Stimulated activated CD8-positive, alpha-beta memory T cell treated with anti-CD3 and anti-CD28 coated beads, Interleukin-7, amount 100 ng/mL, for 48 hours (primary cell): Measurements from ENCODE around the gene HNF1B.
A peak's percentile ranks its signal among the peaks of the same experiment; 100 is the strongest.
"Not testable (repeated sequence)": the region's sequence is repeated elsewhere in the genome, so short reads cannot be mapped to it uniquely, and the experiment has no call there.

Source experiments
- DNase-seq, 2 donors: peaks; one replicate each; pipeline ENCODE4 v3.0.0-alpha.2; 2020; ENCODE audit warnings: low read depth in 1 of 2; ENCODE audit errors: extremely low read depth in 1 of 2

HNF1B gene

DNA sequence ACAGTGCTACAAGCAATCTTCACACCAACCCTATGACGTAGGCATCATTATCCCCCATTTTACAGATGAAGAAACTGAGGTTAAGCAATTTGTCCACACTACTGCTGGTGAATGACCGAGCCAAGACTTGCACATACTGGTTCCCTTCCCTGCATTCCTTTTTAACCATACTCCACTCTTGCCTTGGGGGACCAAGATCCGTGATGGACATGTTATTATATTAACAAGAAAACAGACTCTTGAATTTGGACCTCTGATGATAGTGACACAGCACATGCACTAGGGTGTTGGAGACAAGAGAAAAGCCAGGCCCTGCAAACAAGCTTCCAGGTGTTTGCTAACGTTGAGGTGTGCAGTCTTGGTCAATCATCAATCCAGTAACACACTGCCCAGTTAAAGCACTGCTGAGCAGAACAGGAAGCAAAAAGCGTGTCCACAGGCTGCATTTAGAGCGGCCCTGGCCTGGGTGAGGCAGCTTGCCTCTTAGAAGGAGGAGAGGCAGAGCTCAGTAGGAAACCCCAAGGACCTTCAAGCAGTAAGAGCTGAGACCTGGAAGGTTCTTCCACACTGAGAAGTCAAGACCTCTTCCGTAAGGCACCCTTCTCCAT lies 36.7 kb downstream of the HNF1B start:
- DNase-seq: no peak

DNA sequence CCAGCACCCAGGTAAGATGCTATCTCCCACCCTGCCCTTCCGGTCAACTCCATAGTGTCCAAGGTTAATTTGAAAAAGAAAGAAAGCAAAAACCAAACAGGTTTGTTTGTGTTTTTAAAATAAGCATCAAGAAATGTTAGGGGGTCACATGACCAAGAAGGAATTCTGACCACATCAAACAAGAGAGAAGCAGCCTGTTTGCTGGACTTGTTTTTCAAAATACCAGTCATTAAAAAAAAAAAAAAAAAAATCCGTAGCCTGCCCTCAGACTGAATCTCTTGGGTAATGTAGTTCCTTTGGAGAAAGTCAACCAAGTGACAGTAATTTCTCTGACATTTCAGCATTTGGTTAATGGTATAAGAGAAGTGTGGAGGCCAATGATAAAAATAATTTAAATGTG lies 38.4 kb downstream of the HNF1B start:
- DNase-seq: no peak

DNA sequence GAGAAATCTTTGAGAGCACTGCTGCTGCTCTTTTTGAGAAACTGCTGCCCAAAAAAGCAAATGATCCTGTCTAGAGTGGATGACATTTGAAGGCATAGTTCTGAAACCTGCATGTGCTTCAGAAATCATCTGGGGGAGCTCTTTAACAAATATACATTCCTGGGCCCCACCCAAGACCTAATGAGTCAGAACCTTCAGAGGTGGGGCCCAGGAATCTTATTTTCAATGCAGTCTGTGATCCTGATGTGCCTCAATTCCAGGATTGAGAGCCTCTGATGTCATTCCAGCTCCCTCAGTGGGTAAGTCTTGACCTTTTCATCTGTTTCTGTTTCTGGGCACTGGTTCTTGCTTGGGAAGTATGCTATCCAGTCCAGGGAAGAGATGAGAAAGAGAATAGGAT lies 42.3 kb downstream of the HNF1B start:
- no peak for DNase-seq

DNA sequence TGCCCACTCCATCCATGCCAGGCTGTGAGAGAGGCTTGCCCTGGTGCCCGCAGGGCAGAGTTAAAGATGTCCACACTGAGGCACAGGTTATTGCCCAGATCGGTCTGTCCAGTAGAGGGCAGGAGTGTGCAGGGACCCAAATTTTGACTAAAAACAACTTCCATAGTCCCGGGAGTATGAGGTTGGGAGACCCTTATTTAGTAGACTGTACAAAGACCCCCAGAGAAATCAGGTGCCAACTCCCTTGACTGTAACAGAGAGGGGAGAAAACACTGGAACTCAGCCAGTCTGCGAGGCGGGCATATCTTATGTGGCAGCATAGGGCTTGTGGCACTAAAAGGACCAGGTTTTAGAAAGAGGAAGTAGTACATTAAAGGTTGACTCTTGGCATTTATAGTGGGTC lies 43.4 kb downstream of the HNF1B start:
- DNase-seq: peak in 1 of 2 donors; percentile 3

DNA sequence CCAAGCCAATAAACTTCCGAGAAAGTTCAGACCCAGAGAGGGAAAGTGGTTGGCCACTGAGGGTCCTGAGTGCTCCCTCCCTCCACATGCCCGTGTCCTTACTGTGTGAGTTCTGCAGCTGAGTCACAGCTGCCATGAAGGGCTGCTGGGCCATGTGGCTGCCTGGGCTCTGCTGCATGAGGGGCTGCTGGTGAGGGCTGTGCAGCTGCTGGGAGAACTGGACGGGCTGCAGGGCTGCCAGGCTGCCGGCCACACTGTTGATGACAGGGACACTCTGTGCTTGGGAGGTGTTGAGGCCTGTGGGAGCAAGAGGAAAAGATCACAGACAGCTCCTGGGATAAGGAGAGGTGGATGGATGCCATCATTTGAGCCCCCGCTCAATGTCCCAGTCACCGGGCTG lies 44.0 kb downstream of the HNF1B start:
- DNase-seq: no peak

DNA sequence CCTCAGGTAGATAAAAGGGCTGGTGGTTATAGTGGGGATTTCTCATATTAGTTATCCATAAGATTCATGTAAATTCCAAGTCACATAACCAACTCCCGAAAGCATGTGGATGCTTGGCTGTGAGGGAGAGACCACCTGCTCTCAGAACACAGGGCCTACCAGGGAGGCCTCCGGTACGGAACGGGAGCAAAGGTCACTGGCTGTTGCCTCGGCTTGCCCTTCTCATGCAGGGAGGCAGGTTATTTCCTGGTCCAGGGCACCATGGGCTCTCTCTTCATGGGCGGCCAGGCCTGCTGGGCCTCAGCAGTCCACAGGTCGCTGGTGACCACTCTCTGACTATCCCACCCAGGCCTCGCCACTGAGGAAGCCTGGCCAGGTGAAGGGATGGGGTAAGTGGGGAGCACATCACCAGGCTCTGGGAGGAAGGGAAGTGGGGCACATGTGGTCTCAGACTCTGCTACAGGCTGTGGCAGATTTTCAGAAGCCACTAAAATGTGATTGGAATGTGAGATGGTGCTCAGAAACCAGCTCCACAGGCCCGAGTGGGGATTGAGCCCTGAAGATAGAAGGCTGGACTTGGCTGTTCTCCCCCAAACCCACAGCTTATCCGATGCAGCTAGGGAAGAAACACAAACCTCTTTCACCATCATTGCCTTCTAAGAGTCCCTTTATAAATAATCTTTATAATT lies 45.4 kb downstream of the HNF1B start:
- DNase-seq: no peak

DNA sequence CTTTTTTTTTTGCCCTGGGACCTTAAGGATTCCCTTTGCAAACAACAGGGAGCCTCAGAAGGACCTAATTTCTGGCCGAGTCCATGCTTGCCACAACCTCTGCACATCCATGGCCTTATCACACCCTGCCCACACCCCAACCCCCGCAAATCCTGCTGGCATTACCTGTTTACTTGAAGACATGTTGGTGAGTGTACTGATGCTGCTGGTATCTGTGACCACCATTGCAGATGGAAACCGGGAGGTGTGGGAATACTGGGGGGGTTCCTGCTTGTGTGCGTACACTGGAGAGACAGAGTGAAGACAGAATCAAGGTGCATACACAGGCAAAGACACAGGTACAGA lies 46.0 kb downstream of the HNF1B start:
- DNase-seq: no peak

DNA sequence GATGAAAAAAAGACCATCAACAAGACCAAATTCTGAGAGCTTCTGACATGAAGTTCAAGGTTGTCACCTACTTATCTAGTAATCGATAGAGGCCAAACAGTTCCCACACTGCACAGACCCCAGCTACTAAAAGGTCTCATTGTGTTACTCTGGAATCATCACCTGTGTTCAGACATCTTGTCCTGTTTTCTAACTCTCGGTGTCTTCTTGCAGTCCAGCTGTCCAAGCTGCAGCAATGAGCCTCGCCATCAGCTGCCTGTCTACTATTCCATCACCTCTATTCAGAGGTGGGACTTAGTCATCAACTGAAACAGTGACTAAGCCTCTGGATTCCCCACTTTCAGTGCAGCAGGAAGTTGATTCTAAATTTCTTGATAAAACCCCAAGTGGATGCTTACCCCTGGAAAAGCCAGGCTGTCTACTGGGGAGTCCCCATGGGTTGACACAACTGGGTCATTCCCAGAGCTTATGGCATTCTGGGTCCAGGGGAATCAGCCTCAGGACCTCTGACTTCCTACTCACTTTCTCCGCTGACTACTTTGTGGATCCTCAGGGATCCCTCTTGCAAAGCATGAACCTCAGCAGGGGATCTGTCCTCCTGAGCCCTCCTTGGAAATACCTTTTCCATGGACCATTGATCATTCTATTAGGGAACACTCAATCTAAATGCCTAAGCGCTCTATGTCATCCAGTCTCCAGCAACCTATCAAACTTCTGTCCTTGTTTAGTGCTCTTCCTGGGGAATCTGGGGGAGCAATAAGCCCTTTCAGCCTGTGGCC lies 46.5 kb downstream of the HNF1B start:
- peak in 1 of 2 donors; percentile 3 for DNase-seq

DNA sequence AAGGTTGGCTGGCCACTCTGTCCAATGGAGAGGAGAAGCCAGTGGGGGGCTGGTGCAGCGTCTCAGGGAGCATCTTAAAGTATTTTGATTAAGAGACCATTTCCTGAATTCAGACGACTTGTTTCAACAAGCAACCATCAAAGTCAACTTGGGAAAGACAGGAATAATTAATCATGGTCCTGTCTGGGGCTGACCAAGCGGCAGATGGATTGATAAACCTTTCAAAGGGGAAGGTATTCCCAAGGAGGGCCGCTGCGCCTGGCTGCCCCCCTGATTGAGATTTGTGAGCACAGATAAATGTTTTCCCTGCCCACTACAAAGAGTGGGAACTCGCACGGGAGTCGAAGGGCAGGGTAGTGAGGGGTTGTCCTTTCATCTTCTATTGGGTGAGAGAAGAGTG lies 47.5 kb downstream of the HNF1B start:
- DNase-seq: no peak

DNA sequence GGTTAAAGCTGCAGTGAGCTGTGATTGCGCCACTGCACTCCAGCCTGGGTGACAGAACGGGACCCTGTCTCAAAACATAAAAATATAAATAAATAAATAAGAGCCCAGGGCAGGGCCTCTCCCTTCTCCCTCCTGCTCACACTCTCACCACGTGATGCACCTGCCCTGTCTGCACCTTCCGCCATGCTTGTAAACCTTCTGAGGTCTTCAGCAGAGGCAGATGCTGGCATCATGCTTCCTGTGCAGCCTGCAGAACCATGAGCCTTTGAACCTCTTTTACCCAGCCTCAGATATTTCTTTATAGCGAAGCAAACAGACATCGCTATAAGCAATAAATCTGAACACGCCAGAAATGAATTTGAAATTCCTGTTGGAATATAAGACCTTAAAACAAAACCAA lies 48.5 kb downstream of the HNF1B start:
- no peak for DNase-seq

DNA sequence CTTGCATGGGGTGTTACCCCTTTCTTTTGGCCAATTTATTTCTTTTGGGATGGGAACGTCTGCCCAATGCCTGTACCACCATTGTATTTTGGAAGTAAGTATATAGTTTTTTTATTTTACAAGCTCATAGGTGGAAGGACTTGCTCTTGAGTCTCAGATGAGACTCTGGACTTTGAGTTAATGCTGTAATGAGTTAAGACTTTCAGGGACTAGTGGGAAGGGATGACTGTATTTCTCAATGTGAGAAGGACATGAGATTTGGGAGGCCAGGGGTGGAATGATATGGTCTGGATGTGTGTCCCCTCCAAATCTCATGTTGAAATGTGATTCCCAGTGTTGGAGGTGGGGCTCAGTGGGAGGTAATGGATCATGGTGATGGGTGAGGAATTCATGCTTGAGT lies 49.1 kb downstream of the HNF1B start:
- DNase-seq: no peak

DNA sequence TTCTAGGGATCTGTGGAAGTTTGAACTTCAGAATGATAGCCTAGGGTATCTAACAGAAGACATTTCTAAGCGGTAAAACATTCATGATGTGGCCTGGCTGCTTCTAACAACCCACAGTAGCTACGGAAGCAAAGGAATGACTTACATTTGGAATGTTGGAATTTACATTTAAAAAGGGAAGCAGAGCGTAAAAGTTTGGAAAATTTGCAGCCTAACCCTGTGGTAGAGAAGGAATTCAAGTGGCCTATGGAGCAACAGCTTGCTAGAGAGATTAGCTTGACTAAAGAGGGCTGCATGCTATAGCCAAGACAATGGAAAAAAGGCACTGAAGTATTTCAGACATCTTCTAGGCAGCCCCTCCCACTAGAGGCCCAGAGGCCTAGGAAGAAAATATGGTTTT lies 50.1 kb downstream of the HNF1B start:
- no peak for DNase-seq

DNA sequence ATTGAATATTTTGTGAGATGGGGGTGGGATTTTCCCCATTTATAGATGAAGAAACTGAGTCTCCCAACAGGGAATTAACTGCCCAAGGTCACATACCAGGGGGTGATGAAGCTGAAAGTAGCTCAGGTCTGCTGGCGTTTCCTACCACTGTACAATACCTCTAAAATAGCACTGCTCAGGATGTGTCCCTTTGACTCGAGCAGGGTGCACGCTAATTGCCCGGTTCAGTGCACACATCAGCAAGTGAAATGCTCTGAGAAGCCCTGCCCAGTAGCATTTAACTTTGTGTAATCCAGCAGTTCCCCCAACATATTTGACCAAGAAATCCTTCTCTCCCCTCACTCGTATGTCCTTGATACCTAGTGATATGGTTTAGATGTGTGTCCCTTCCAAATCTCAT lies 51.5 kb downstream of the HNF1B start:
- DNase-seq: no peak

DNA sequence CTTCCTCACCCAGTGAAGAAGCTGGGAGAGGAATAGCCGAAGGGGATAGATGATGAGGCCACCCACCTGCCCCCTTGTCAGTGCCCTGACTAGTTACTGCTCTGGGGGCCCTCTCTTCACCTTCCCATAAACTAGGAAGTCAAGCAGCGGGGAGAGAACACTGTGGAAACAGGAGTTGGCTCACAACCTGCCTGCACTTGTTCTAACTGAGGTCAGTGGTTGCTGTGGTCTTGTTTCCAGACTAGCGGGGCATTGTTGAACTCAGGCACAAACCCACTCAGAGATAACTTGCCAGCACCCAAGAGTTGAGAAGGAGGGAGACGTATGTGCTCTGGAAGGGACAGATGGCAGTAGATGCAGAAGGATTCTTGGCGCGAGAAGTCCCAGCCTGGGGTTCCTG lies 53.1 kb downstream of the HNF1B start:
- DNase-seq: no peak

DNA sequence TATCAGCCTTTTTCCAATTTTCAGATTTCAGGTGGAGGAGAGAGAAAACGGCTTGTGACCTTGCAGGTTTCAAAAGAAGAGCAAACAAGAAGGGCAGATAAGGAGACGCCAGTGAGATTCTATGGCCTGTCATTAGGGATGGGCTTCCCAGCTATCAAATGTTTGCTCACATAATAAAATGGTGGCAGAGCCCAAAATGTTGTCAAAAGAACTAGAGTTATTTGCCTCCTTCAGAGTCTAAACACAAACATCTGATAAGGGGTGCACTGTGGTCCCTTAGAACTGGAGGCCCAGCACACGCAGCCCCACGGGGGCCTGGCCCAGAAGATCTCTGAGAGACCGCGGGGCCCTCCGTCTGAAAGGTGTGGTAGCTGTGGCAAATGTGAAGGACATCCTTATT lies 55.5 kb downstream of the HNF1B start:
- DNase-seq: no peak

DNA sequence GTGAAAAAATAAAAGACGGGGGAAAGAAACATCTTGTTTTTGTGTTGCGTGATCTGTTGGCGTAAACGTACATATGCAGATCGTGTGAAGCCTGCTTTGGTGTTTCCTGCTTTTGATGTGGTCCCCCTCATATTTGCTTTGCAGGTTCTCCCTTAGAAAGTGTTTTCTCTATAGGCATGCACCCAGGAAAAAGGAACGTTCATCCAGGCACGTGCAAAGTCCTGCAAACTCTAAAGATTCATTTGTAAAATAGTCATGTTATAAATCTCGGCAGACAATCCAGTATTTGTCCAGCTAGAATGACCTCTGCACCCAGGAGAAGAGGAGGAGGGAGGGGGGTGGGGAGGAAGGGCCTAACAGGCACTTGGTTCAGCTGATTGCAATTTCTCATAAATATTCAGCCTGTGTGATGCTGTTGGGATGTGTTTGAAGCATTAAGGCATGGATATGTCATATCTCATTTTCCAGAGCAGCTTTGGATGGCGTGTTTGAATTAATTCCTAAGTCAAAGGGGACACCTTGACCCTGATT lies 61.3 kb downstream of the HNF1B start:
- no peak for DNase-seq

DNA sequence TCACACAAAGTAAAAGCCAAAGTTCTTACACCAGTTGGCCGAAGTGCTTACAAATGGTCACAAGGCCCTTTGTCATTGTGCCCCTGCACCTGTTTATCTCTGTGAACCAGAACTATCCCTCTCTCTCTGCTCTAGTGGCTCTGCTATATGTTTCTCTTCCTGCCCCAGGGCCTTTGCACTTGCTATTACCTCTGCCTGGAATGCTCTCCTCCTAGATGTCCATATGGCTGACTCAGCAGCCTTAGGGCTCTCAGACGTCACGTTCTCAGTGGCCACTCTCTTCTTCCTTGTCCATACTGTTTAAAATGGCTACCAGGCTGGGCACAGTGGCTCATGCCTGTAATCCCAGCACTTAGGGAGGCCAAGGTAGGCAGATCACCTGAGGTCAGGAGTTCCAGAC lies 62.9 kb downstream of the HNF1B start:
- no peak for DNase-seq

DNA sequence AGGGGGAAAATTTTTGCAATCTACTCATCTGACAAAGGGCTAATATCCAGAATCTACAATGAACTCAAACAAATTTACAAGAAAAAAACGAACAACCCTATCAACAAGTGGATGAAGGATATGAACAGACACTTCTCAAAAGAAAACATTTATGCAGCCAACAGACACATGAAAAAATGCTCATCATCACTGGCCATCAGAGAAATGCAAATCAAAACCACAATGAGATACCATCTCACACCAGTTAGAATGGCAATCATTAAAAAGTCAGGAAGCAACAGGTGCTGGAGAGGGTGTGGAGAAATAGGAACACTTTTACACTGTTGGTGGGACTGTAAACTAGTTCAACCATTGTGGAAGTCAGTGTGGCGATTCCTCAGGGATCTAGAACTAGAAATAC lies 64.9 kb downstream of the HNF1B start:
- DNase-seq: not testable (repeated sequence)

DNA sequence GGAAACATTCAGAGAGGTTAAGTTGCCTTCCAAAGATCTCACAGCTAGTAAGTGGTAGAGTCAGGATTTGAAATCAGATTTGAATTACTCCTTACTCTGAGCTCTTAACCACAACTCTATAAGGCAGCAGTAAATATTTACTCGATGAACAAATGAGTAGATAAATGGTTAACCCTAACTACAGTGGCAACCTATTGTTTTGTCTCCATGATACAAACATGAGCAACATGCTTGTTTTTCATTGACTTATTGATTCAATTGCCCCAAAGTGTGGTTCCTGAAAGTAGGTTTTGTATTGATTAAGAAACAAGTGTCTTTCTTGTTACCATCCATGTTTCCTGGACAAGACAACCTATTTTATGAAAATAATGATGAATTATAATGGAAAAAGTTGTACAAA lies 66.8 kb downstream of the HNF1B start:
- DNase-seq: no peak

DNA sequence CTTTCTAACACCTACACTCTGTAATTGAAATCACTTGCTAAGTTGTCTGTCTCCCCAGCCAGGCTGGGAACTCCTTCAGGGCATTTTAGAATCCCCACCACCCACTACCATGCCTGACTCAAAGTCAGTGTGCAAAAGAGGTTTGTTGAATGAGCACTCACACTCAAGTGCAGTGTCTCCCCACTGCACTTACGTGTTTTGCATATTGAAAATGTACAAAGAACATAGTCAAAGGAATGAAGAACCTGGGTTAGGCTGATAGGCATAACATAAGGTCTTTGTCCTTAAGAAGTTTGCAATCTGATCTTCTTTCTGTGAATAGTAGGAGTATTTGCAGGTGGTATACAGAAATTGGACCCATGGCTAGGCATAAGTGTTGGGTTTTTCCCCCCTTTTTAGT lies 67.8 kb downstream of the HNF1B start:
- DNase-seq: no peak

DNA sequence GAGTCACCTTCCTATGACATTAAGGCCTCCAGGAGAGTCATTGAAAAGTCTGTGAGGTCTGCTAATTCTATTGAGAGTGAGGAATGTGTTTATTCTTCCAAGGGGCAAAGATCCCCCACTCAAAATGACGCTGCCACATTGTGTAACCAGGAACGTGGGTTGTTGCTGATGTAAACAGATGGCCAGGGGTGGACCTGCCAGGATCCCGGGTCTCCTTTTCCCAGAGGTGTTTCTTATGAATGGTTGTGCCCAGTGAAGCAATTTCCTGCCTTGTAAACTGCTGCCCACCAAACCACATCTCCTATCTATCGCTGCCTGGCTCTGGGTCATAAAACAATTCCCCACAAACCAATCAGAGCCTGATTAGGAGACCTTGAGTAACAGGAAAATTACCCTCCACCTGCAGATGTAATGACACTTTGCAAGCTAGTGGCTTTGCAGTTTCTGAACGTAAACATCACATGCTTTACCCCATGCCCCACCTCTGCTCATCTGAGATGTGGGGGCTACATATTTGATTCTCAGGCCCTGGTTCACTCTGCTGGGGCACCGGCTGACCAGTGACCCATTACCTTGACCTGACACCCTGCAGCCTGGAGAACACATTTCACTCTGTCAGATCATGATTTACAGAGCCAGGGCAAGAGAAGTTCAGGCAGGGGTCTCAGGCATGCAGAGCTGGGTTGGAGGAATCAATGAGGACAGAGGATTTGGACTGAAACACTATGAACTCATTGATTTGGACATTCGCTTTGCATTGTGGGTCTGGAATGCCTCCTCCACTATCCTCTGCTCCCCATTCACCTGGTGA lies 68.5 kb downstream of the HNF1B start:
- no peak for DNase-seq
